A673 (cell line): ENCODE data around the gene CCDC92. TPM values are rescaled to one million over a fixed set of nuclear protein-coding genes. Genes with fewer than 3 reads are reported as not detected.

Source experiments
- BruUV-seq: library from RNA; stranded (reverse); fragments of 400-500 nt; replicated peaks from 2 replicates; lab custom pipeline; 2021; lab: Mats Ljungman, UMichigan
- CTCF ChIA-PET: fragments of 300-600 bp; sonication (Branson Sonifier 250); formaldehyde crosslinking; loops from one replicate; lab custom pipeline; 2022; ENCODE audit warnings: antibody characterized with exemption; lab: Charles Lee
- POLR2A ChIA-PET: fragments of 300-600 bp; sonication (Branson Sonifier 250); formaldehyde crosslinking; loops from one replicate; lab custom pipeline; 2022; ENCODE audit warnings: antibody characterized with exemption; ENCODE audit not compliant: low non-redundant PET; lab: Charles Lee
- DNase-seq: peaks from one replicate; pipeline ENCODE4 v3.0.0-alpha.2; 2015; ENCODE audit warnings: low spot score
- H3K27ac ChIP-seq: fragments of 200-600 bp; sonication (generic); 2 replicates; pipeline ENCODE4 v1.5.1; 2016; ENCODE audit warnings: mixed run types, low read depth, mild to moderate bottlenecking, mixed read lengths, antibody characterized with exemption, low read length; ENCODE audit not compliant: poor library complexity, severe bottlenecking
- H3K27me3 ChIP-seq: fragments of 200-600 bp; sonication (generic); replicated peaks from 2 replicates; pipeline ENCODE4 v1.6.1; 2017; ENCODE audit warnings: mixed run types, low read depth, mild to moderate bottlenecking, mixed read lengths, antibody characterized with exemption, low read length; ENCODE audit not compliant: insufficient read depth, poor library complexity
- H3K36me3 ChIP-seq: fragments of 200-600 bp; sonication (generic); 2 replicates; pipeline ENCODE4 v1.6.1; 2016; ENCODE audit warnings: mixed run types, mild to moderate bottlenecking, mixed read lengths, antibody characterized with exemption, low read length; ENCODE audit not compliant: insufficient read depth, poor library complexity, severe bottlenecking
- H3K4me1 ChIP-seq: fragments of 200-600 bp; sonication (generic); 2 replicates; pipeline ENCODE4 v1.6.1; 2017; ENCODE audit warnings: mixed run types, mild to moderate bottlenecking, mixed read lengths, antibody characterized with exemption, low read length; ENCODE audit not compliant: insufficient read depth, poor library complexity, severe bottlenecking
- H3K4me3 ChIP-seq: fragments of 200-600 bp; sonication (generic); 2 replicates; pipeline ENCODE4 v1.5.1; 2016; ENCODE audit warnings: low read depth, mixed run types, mild to moderate bottlenecking, mixed read lengths, low read length; ENCODE audit not compliant: poor library complexity, severe bottlenecking
- H3K9me3 ChIP-seq: fragments of 200-600 bp; sonication (generic); 2 replicates; pipeline ENCODE4 v1.6.1; 2016; ENCODE audit warnings: mixed run types, low read depth, mild to moderate bottlenecking, mixed read lengths, antibody characterized with exemption, low read length; ENCODE audit not compliant: poor library complexity, severe bottlenecking
- EZH2 ChIP-seq: fragments of 200-600 bp; sonication (generic); IDR thresholded peaks from 2 replicates; pipeline ENCODE4 v1.6.1; 2017; ENCODE audit warnings: borderline replicate concordance, low read depth, mild to moderate bottlenecking, mixed read lengths, antibody characterized with exemption, low read length; ENCODE audit not compliant: poor library complexity, severe bottlenecking
- intact Hi-C: fragments of 100-400 bp; cut with micrococcal nuclease; formaldehyde crosslinking; loops from one replicate; pipeline ENCODE4 v1.10.0; 2022; ENCODE audit not compliant: unreplicated experiment
- total RNA-seq: library from RNA; stranded (reverse); gene quantifications from 2 replicates; pipeline ENCODE4 v1.2.3, GENCODE V29; 2021
- TF ChIP-seq, protein P1 (sequence below): fragments of 300-800, 200-600 bp; sonication (generic); conservative IDR thresholded peaks from 2 replicates; pipeline ENCODE4 v1.5.1; 2017; ENCODE audit warnings: low read depth, mild to moderate bottlenecking, antibody characterized with exemption, low read length, moderate library complexity, mixed read lengths

Gene CCDC92
- total RNA-seq, 1 experiment from 2014 or later: 28.7 TPM

DNA sequence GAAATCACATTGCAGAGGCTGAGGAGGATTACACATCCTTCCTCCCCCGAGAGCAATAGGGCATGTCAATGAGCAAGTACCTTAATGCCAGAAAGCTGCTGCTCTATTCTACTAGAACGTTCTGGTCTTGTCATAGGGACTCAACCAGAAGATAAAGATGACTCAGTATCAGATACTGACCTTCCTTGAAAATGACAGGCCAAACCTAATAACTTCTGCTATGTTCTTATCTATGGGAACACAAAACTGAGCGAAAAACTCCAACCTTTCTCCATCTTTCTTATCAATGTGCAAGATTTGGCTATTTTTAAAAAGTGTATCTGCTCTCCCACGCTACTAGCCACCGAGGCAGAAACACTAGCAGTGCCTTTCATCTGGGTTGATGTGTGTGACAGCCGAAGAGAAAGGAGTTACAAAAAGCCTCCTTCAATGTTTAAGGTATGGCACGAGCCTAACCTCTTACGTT, 5.5 kb downstream of the CCDC92 start:
- no TSS peak for BruUV-seq
- DNase-seq: no peak

DNA sequence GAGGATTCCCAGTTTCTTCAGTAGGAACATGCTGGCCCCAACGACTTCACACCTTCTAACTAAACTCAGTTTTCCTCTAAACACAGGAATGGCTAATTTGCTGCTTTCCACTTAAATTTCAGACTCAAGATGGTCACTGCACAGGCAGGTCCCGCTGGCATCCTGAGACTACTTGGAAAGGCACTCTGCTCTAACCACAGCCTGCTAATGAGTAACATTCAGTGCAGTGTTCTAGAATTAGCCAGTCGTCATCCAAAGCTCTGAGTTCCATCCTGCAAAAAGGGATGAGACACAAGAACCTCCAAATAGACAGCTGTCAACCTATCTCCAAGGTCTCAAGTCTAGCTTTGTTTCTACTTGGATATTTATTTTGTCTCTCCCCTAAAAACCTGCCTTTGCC, 6.0 kb downstream of the CCDC92 start:
- ChIA-PET POLR2A (no interaction called here), CTCF (no interaction called here)
- no peak for DNase-seq
- no peak overlapping the region for H3K4me3 ChIP-seq
- TF ChIP-seq, protein P1, sequence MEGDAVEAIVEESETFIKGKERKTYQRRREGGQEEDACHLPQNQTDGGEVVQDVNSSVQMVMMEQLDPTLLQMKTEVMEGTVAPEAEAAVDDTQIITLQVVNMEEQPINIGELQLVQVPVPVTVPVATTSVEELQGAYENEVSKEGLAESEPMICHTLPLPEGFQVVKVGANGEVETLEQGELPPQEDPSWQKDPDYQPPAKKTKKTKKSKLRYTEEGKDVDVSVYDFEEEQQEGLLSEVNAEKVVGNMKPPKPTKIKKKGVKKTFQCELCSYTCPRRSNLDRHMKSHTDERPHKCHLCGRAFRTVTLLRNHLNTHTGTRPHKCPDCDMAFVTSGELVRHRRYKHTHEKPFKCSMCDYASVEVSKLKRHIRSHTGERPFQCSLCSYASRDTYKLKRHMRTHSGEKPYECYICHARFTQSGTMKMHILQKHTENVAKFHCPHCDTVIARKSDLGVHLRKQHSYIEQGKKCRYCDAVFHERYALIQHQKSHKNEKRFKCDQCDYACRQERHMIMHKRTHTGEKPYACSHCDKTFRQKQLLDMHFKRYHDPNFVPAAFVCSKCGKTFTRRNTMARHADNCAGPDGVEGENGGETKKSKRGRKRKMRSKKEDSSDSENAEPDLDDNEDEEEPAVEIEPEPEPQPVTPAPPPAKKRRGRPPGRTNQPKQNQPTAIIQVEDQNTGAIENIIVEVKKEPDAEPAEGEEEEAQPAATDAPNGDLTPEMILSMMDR: no peak
- TF ChIP-seq EZH2: no peak
- H3K27ac ChIP-seq: no peak overlapping the region
- no peaks in the 10 kb centered on the region for H3K9me3 ChIP-seq
- peaks cover 7% of the 10 kb centered on the region for H3K4me1 ChIP-seq
- no peaks in the 10 kb centered on the region for H3K27me3 ChIP-seq
- H3K36me3 ChIP-seq: no peaks in the 10 kb centered on the region
- intact Hi-C loops: no loop called here
- BruUV-seq: no TSS peak

More for the DNA sequence above, 5.5 kb downstream of the CCDC92 start:
- ChIA-PET POLR2A (no interaction called here), CTCF (no interaction called here)
- Histone ChIP-seq H3K36me3 (no peaks in the 10 kb centered on the region), H3K27ac (no peak overlapping the region), H3K9me3 (no peaks in the 10 kb centered on the region), H3K27me3 (no peaks in the 10 kb centered on the region), H3K4me1 (peaks cover 7% of the 10 kb centered on the region), H3K4me3 (no peak overlapping the region)
- intact Hi-C loops: no loop called here
- no peak for TF ChIP-seq EZH2
- TF ChIP-seq, protein P1: no peak

DNA sequence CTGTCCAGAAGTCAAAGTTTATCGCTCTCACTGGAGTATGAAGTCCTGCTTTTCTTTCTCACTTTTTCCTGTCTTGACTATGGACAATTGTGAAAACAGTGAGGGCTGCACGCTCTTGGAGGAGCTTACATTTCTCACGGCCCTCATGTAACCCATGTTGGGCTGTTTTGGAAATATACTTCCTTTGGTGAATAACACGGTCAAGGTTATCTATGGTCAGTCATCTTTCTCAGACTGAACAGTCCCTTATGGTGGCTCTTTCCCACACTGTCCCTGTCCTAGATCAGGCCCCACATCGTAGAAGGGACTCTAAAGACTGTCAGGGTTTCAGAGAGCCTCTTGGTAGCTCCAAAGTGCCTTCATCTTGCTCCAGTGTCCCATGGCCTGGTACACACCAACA, 7.2 kb downstream of the CCDC92 start:
- DNase-seq: no peak
- BruUV-seq: no TSS peak
- ChIA-PET POLR2A (no interaction called here), CTCF (no interaction called here)
- H3K27ac ChIP-seq: no peak overlapping the region
- H3K4me3 ChIP-seq: no peak overlapping the region
- H3K27me3 ChIP-seq: no peaks in the 10 kb centered on the region
- H3K36me3 ChIP-seq: no peaks in the 10 kb centered on the region
- H3K9me3 ChIP-seq: no peaks in the 10 kb centered on the region
- intact Hi-C loops: no loop called here
- no peaks in the 10 kb centered on the region for H3K4me1 ChIP-seq
- TF ChIP-seq EZH2: no peak
- TF ChIP-seq, protein P1: no peak
